Panc1 (cell line): ENCODE measurements around the gene CDCA4. TPM values are rescaled to one million over a fixed set of nuclear protein-coding genes. Genes with fewer than 3 reads are reported as not detected.

Experiments
- ATAC-seq: fragments of 200-7000 bp; cut with Tn5 transposase; 2 replicates; pipeline ENCODE4 v1.9.1; 2020; ENCODE audit warnings: mild to moderate bottlenecking, moderate library complexity
- BruUV-seq: library from RNA; stranded (reverse); fragments of 400-500 nt; replicated peaks from 2 replicates; lab custom pipeline; 2021; lab: Mats Ljungman, UMichigan
- CTCF ChIA-PET: fragments of 300-600 bp; sonication (Branson Sonifier 250); formaldehyde crosslinking; loops from one replicate; lab custom pipeline; 2022; ENCODE audit warnings: antibody characterized with exemption; lab: Charles Lee
- POLR2A ChIA-PET: fragments of 300-600 bp; sonication (Branson Sonifier 250); formaldehyde crosslinking; loops from one replicate; lab custom pipeline; 2022; ENCODE audit warnings: antibody characterized with exemption; lab: Charles Lee
- DNase-seq: peaks from one replicate; pipeline ENCODE4 v3.0.0-alpha.2; 2010; ENCODE audit warnings: low read depth, low spot score
- H3K27ac ChIP-seq: 2 replicates; pipeline ENCODE4 v1.5.1; 2011; ENCODE audit warnings: mild to moderate bottlenecking, low read length, inconsistent platforms
- H3K27me3 ChIP-seq: fragments of 200-500 bp; sonication (Bioruptor generic); 2 replicates; pipeline ENCODE4 v1.6.0; 2014; ENCODE audit warnings: low read length, inconsistent platforms; ENCODE audit not compliant: control insufficient read depth, insufficient read depth
- H3K36me3 ChIP-seq: fragments of 200-500 bp; sonication (Bioruptor generic); 2 replicates; pipeline ENCODE4 v1.5.1; 2014; ENCODE audit warnings: inconsistent platforms, mild to moderate bottlenecking, low read length, moderate library complexity; ENCODE audit not compliant: control insufficient read depth, insufficient read depth
- H3K4me1 ChIP-seq: 2 replicates; pipeline ENCODE4 v1.5.1; 2011; ENCODE audit warnings: inconsistent platforms, mild to moderate bottlenecking, low read length, moderate library complexity; ENCODE audit not compliant: control insufficient read depth, insufficient read depth
- H3K4me3 ChIP-seq, 2 experiments: 2 replicates each; pipeline ENCODE4 v1.5.1; 2011 to 2012; ENCODE audit warnings: low read depth in 2 of 2, low read length in 2 of 2, mild to moderate bottlenecking in 2 of 2, inconsistent platforms in 1 of 2, moderate library complexity in 1 of 2
- H3K9me3 ChIP-seq: fragments of 200-500 bp; sonication (Bioruptor generic); 2 replicates; pipeline ENCODE4 v1.5.1; 2014; ENCODE audit warnings: low read depth, mild to moderate bottlenecking, inconsistent platforms, low read length, moderate library complexity; ENCODE audit not compliant: control insufficient read depth, insufficient read depth
- CTCF ChIP-seq: fragments of 450-650 bp; IDR thresholded peaks from 2 replicates; pipeline ENCODE4 v1.5.1; 2017; ENCODE audit warnings: mild to moderate bottlenecking
- POLR2AphosphoS5 ChIP-seq: IDR thresholded peaks from 2 replicates; pipeline ENCODE4 v1.6.1; 2012; ENCODE audit warnings: mild to moderate bottlenecking, low read depth, low read length, moderate library complexity
- REST ChIP-seq, 2 experiments: IDR thresholded peaks; 2 replicates each; pipeline ENCODE4 v1.6.1; 2011 to 2012; ENCODE audit warnings: low read depth in 2 of 2, control low read depth in 1 of 2, low read length in 1 of 2, mild to moderate bottlenecking in 1 of 2, moderate library complexity in 1 of 2; ENCODE audit not compliant: insufficient read depth in 1 of 2
- SIN3A ChIP-seq: IDR thresholded peaks from 2 replicates; pipeline ENCODE4 v1.6.1; 2012; ENCODE audit warnings: low read depth, mild to moderate bottlenecking, low read length, moderate library complexity, borderline replicate concordance; ENCODE audit not compliant: insufficient read depth
- TCF7L2 ChIP-seq: IDR thresholded peaks from 2 replicates; pipeline ENCODE4 v1.6.1; 2011; ENCODE audit warnings: mild to moderate bottlenecking, low read depth, low read length, inconsistent platforms
- in situ Hi-C: cut with HindIII; loops from 2 replicates; pipeline ENCODE4 v1.10.0; 2016; ENCODE audit warnings: low sequenced_read_pairs, low pct_unique_long_range_greater_than_20kb
- intact Hi-C: fragments of 100-400 bp; cut with micrococcal nuclease; formaldehyde crosslinking; loops from one replicate; pipeline ENCODE4 v1.10.0; 2022; ENCODE audit not compliant: unreplicated experiment
- total RNA-seq: library from RNA; stranded (reverse); gene quantifications from one replicate; pipeline ENCODE4 v1.2.1, GENCODE V29; 2021; ENCODE audit not compliant: unreplicated experiment

The CDCA4 gene
- total RNA-seq, 1 experiment from 2014 or later = 39.9 TPM

DNA sequence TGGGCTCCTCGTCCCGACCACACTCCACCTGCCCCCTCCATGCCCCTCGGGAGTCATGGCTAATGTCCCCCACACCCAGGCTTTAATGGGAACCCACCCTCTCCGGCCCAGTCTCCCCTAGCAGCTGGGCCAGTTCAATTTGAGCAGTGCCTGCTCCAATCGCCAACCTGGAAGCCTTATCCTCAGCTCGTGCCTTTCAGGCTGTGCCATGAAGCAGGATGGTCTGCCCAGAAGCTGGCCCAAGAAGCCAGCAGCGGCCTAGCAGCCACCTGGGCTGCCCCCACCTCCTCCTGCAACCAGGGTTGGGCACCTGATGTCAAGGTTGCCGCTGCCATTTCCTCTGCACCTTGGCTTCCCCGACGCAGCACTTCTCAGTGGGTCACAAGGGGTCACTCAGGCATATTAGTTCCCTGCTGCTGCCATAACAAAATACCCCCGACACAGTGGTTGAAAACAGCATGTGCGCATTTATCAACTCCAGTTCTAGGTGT lies 37.6 kb downstream of the CDCA4 start:
- Histone ChIP-seq H3K4me1 (peaks cover 31% of the 10 kb centered on the region), H3K27ac (no peak overlapping the region), H3K27me3 (no peaks in the 10 kb centered on the region), H3K36me3 (no peaks in the 10 kb centered on the region), H3K9me3 (no peaks in the 10 kb centered on the region), H3K4me3 (no peak overlapping the region)
- in situ Hi-C loops = no loop called here
- ChIA-PET POLR2A (no interaction called here), CTCF (no interaction called here)
- ATAC-seq = no peak
- TF ChIP-seq REST (IDR thresholded peaks at IDR 0.05; ENCODE audit: insufficient read depth in 1 of 2, low read depth in 2 of 2, low read length in 1 of 2) (no peak), POLR2AphosphoS5 (no peak), SIN3A (no peak), TCF7L2 (no peak), CTCF (no peak)
- BruUV-seq = no TSS peak
- DNase-seq = no peak
- intact Hi-C loops = no loop called here

GRCh38 chr14:104982548-104983230 lies 38.2 kb downstream of the CDCA4 start:
- TF ChIP-seq REST (IDR thresholded peaks at IDR 0.05; ENCODE audit: insufficient read depth in 1 of 2, low read depth in 2 of 2, low read length in 1 of 2) (no peak), TCF7L2 (no peak), SIN3A (no peak), CTCF (no peak), POLR2AphosphoS5 (no peak)
- intact Hi-C loops (no loop called here), in situ Hi-C loops (no loop called here)
- POLR2A ChIA-PET = no interaction called here
- BruUV-seq = no TSS peak
- DNase-seq (no peak), ATAC-seq (no peak)
- H3K27ac ChIP-seq = no peak overlapping the region
- peaks cover 31% of the 10 kb centered on the region for H3K4me1 ChIP-seq
- no peaks in the 10 kb centered on the region for H3K27me3 ChIP-seq
- CTCF ChIA-PET = no interaction called here
- no peak overlapping the region for H3K4me3 ChIP-seq
- peaks cover 2% of the 10 kb centered on the region; the same call in 1 of the 2 replicates for H3K36me3 ChIP-seq
- no peaks in the 10 kb centered on the region for H3K9me3 ChIP-seq
